ENCODE results near the gene WT1. TPM values are rescaled to one million over a fixed set of nuclear protein-coding genes. Genes with fewer than 3 reads are reported as not detected.
A peak's percentile ranks its signal among the peaks of the same experiment; 100 is the strongest.

The WT1 gene
- total RNA-seq, 1 experiment from 2014 or later = 4.7 TPM

DNA sequence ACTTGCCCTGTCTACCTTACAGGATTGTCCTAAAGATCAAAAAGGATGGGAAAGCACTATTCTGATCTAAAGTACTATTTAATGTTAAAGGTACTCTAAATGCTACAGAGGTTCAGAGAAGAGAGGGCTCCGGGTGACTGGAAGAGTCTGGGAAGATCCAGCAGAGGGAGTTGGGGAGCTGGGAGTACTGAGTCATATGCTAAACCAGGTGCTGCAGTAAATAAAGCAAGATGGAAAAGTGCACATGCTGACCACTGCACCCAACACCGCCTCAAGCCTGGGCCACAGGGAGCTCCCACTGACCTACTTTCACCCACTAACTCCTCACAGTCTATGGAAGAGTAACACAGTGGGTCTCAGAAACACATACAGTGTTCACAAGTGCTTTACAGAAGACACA, 49.3 kb downstream of the WT1 start:
- peak; percentile 54 for DNase-seq
- H3K27ac Mint-ChIP-seq (ENCODE audit: unreplicated experiment) = no peak overlapping the region
- TF ChIP-seq, protein P1, sequence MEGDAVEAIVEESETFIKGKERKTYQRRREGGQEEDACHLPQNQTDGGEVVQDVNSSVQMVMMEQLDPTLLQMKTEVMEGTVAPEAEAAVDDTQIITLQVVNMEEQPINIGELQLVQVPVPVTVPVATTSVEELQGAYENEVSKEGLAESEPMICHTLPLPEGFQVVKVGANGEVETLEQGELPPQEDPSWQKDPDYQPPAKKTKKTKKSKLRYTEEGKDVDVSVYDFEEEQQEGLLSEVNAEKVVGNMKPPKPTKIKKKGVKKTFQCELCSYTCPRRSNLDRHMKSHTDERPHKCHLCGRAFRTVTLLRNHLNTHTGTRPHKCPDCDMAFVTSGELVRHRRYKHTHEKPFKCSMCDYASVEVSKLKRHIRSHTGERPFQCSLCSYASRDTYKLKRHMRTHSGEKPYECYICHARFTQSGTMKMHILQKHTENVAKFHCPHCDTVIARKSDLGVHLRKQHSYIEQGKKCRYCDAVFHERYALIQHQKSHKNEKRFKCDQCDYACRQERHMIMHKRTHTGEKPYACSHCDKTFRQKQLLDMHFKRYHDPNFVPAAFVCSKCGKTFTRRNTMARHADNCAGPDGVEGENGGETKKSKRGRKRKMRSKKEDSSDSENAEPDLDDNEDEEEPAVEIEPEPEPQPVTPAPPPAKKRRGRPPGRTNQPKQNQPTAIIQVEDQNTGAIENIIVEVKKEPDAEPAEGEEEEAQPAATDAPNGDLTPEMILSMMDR (IDR thresholded peaks at IDR 0.05; ENCODE audit: insufficient read depth in 1 of 2, low read depth in 1 of 2, low read length in 1 of 2, severe bottlenecking in 1 of 2, unreplicated experiment in 1 of 2) = peak; percentile 54 to 84
- H3K27me3 Mint-ChIP-seq (ENCODE audit: insufficient read depth, unreplicated experiment) = no peaks in the 10 kb centered on the region
- Histone ChIP-seq H3K27me3 (replicated peaks; ENCODE audit: control insufficient read depth, insufficient read depth, low read length) (peaks cover 1% of the 10 kb centered on the region), H3K36me3 (ENCODE audit: control insufficient read depth, insufficient read depth, low read length) (no peaks in the 10 kb centered on the region), H3K9me3 (no peaks in the 10 kb centered on the region), H3K4me1 (no peaks in the 10 kb centered on the region), H3K4me3 (ENCODE audit: low read depth, low read length) (no peak overlapping the region)
- ChIA-PET POLR2A (interaction anchor here (0.6 kb wide), 1 partner anchor 49 kb away, joined by 12 read pairs; no protein-coding TSS in a partner anchor), CTCF (interaction anchor here (0.6 to 2.1 kb wide), 10 partner anchors 10 to 176 kb away, joined by 3 to 11 read pairs (median 3); no protein-coding TSS in a partner anchor)
- BruUV-seq (replicated peaks) = no TSS peak
- intact Hi-C loops (cut with micrococcal nuclease; ENCODE audit: unreplicated experiment) = loop anchor here (1.0 to 5.0 kb wide), 3 partner anchors 61 to 406 kb away; partner anchors contain the start of gene CCDC73
- no peaks in the 10 kb centered on the region for H3K9me3 Mint-ChIP-seq (ENCODE audit: unreplicated experiment)
- H3K4me3 Mint-ChIP-seq (ENCODE audit: unreplicated experiment) = no peak overlapping the region
- no peaks in the 10 kb centered on the region for H3K4me1 Mint-ChIP-seq (ENCODE audit: low read depth, unreplicated experiment)
- H3K36me3 Mint-ChIP-seq (ENCODE audit: insufficient read depth, unreplicated experiment) = no peaks in the 10 kb centered on the region

DNA sequence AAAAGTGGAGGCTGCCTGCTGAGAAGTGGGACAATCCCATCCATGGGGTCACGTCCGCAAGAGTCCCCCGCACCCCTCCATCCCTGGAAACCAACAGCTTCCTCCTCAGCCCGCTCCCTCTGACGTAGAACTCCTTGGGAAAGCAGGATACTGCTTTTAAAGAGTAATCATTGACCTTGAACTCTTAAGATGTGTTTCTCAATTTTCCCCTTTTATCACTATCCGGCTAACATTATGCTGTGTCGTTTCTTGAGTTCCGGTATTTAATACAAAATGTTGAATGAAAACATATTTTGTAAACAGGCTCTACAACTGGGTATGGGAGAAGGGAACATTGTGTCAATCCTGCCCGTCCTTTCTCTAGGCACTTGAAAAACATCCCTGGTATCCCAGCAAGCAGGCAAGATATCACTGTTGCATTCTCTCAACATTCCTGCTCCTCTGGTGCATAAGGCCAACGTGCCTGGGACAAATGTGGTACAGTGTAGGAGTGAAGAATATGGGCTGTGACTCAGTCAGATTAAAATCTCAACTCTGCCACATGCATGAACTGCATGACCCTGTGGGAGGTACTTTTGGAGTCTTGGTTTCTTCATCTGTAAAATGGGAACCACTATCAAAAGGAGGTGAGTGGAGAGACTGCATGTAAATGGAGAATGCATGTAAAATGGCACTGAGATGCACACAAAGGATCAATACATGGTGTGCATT, 52.8 kb downstream of the WT1 start:
- TF ChIP-seq, protein P1 (IDR thresholded peaks at IDR 0.05; ENCODE audit: insufficient read depth in 1 of 2, low read depth in 1 of 2, low read length in 1 of 2, severe bottlenecking in 1 of 2, unreplicated experiment in 1 of 2) = no peak
- H3K27ac Mint-ChIP-seq (ENCODE audit: unreplicated experiment) = no peak overlapping the region
- no TSS peak for BruUV-seq (replicated peaks)
- Histone ChIP-seq H3K36me3 (ENCODE audit: control insufficient read depth, insufficient read depth, low read length) (no peaks in the 10 kb centered on the region), H3K27me3 (replicated peaks; ENCODE audit: control insufficient read depth, insufficient read depth, low read length) (peaks cover 1% of the 10 kb centered on the region), H3K9me3 (no peaks in the 10 kb centered on the region), H3K4me1 (no peaks in the 10 kb centered on the region), H3K4me3 (ENCODE audit: low read depth, low read length) (no peak overlapping the region)
- no peaks in the 10 kb centered on the region for H3K9me3 Mint-ChIP-seq (ENCODE audit: unreplicated experiment)
- H3K36me3 Mint-ChIP-seq (ENCODE audit: insufficient read depth, unreplicated experiment) = no peaks in the 10 kb centered on the region
- no peak overlapping the region for H3K4me3 Mint-ChIP-seq (ENCODE audit: unreplicated experiment)
- intact Hi-C loops (cut with micrococcal nuclease; ENCODE audit: unreplicated experiment) = no loop called here
- no peaks in the 10 kb centered on the region for H3K27me3 Mint-ChIP-seq (ENCODE audit: insufficient read depth, unreplicated experiment)
- ChIA-PET POLR2A (no interaction called here), CTCF (interaction anchor here (0.6 kb wide), 1 partner anchor 12 kb away, joined by 4 read pairs; no protein-coding TSS in a partner anchor)
- no peak for DNase-seq
- H3K4me1 Mint-ChIP-seq (ENCODE audit: low read depth, unreplicated experiment) = no peaks in the 10 kb centered on the region

DNA sequence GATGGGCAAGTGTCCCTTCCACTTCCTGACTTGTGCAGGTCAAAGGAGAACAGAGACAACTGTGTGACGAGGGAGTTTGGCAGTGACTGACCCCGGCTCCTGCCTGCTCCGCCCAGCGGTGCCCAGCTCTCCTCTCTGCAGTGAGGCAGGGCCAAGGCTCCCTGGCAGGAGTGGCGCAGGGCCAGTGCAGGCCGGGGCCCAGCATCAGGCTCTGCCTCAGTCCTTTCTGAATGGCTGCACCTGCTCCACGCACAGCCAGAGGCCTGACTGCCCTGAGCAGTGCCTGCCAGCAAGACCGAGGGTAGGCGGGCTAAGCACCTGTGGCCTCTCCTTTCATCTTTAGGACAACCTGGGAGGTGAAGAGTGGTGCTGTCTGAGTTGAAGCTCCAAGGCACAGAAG, 54.2 kb downstream of the WT1 start:
- Histone ChIP-seq H3K9me3 (no peaks in the 10 kb centered on the region), H3K4me3 (ENCODE audit: low read depth, low read length) (no peak overlapping the region), H3K4me1 (no peaks in the 10 kb centered on the region), H3K36me3 (ENCODE audit: control insufficient read depth, insufficient read depth, low read length) (no peaks in the 10 kb centered on the region), H3K27me3 (replicated peaks; ENCODE audit: control insufficient read depth, insufficient read depth, low read length) (peaks cover 1% of the 10 kb centered on the region)
- no peaks in the 10 kb centered on the region for H3K27me3 Mint-ChIP-seq (ENCODE audit: insufficient read depth, unreplicated experiment)
- H3K4me1 Mint-ChIP-seq (ENCODE audit: low read depth, unreplicated experiment) = no peaks in the 10 kb centered on the region
- H3K27ac Mint-ChIP-seq (ENCODE audit: unreplicated experiment) = no peak overlapping the region
- no peaks in the 10 kb centered on the region for H3K36me3 Mint-ChIP-seq (ENCODE audit: insufficient read depth, unreplicated experiment)
- no peak for DNase-seq
- no peak overlapping the region for H3K4me3 Mint-ChIP-seq (ENCODE audit: unreplicated experiment)
- intact Hi-C loops (cut with micrococcal nuclease; ENCODE audit: unreplicated experiment) = no loop called here
- no peaks in the 10 kb centered on the region for H3K9me3 Mint-ChIP-seq (ENCODE audit: unreplicated experiment)
- no TSS peak for BruUV-seq (replicated peaks)
- POLR2A ChIA-PET = no interaction called here
- TF ChIP-seq, protein P1 (IDR thresholded peaks at IDR 0.05; ENCODE audit: insufficient read depth in 1 of 2, low read depth in 1 of 2, low read length in 1 of 2, severe bottlenecking in 1 of 2, unreplicated experiment in 1 of 2) = no peak
- CTCF ChIA-PET = no interaction called here

Data from Caco-2 (cell line).